Stimulated activated CD4-positive, alpha-beta T cell treated with anti-CD3 and anti-CD28 coated beads, Interleukin-4, amount 100 ng/mL, for 48 hours (primary cell): ENCODE measurements around the gene CYP19A1.

Experiments
- DNase-seq, 2 donors: peaks; one replicate each; pipeline ENCODE4 v3.0.0-alpha.2; 2020; ENCODE audit warnings: low read depth in 2 of 2

CYP19A1 gene

GRCh38 chr15:51325167-51325566, 13.2 kb downstream of the CYP19A1 start:
- DNase-seq: no peak

- DNase-seq: no peak
These were observed 14.6 kb downstream of the CYP19A1 start for GRCh38 chr15:51323749-51324148.

GRCh38 chr15:51322621-51323296, 15.6 kb downstream of the CYP19A1 start:
- DNase-seq: no peak

GRCh38 chr15:51321316-51321715, 17.1 kb downstream of the CYP19A1 start:
- DNase-seq: no peak

GRCh38 chr15:51320843-51321242, 17.6 kb downstream of the CYP19A1 start:
- no peak for DNase-seq

GRCh38 chr15:51319539-51319938, 18.9 kb downstream of the CYP19A1 start:
- DNase-seq: no peak

- no peak for DNase-seq
These were observed 19.8 kb downstream of the CYP19A1 start for GRCh38 chr15:51318382-51319150.

GRCh38 chr15:51316636-51317035, 21.8 kb downstream of the CYP19A1 start:
- no peak for DNase-seq

- DNase-seq: no peak
These were observed 22.7 kb downstream of the CYP19A1 start for GRCh38 chr15:51315726-51316125.

- DNase-seq: no peak
These were observed 23.7 kb downstream of the CYP19A1 start for GRCh38 chr15:51314391-51315337.

GRCh38 chr15:51313644-51314280, 24.6 kb downstream of the CYP19A1 start:
- DNase-seq: no peak

- no peak for DNase-seq
These were observed 25.4 kb downstream of the CYP19A1 start for GRCh38 chr15:51313074-51313393.

- DNase-seq: no peak
These were observed 26.0 kb downstream of the CYP19A1 start for GRCh38 chr15:51312166-51313073.

- no peak for DNase-seq
These were observed 26.9 kb downstream of the CYP19A1 start for GRCh38 chr15:51311510-51311909.

GRCh38 chr15:51310064-51310463, 28.3 kb downstream of the CYP19A1 start:
- DNase-seq: no peak

- no peak for DNase-seq
These were observed 30.6 kb downstream of the CYP19A1 start for GRCh38 chr15:51307811-51308210.

- DNase-seq: no peak
These were observed 31.1 kb downstream of the CYP19A1 start for GRCh38 chr15:51307325-51307724.

GRCh38 chr15:51303462-51303980, 34.9 kb downstream of the CYP19A1 start:
- no peak for DNase-seq

GRCh38 chr15:51302480-51302879, 35.9 kb downstream of the CYP19A1 start:
- DNase-seq: no peak

- DNase-seq: no peak
These were observed 39.0 kb downstream of the CYP19A1 start for GRCh38 chr15:51299187-51300015.
